Inflammatory macrophage treated with lipopolysaccharide for 1 hour (primary cell): Measurements from ENCODE around the gene SERPINC1.
"Not testable (repeated sequence)": the region's sequence is repeated elsewhere in the genome, so short reads cannot be mapped to it uniquely, and the experiment has no call there.

Source experiments
- DNase-seq, 2 donors: peaks; one replicate each; pipeline ENCODE4 v3.0.0-alpha.2; 2020 to 2022

Gene SERPINC1

GRCh38 chr1:173917149-173917548 is at the start of gene SERPINC1:
Gene SERPINC1 (minus strand): TSS chr1:173917327. CDS start chr1:173917259, 68 bp downstream.
- DNase-seq: no peak

- DNase-seq: not testable (repeated sequence)
Observed at GRCh38 chr1:173965896-173966295, 48.8 kb upstream of the SERPINC1 start.

GRCh38 chr1:173963477-173963876 is 46.4 kb upstream of the SERPINC1 start:
- no peak for DNase-seq

GRCh38 chr1:173960625-173961024 is 43.5 kb upstream of the SERPINC1 start:
- peak in 1 of 2 donors; percentile 12 for DNase-seq

GRCh38 chr1:173954179-173954578 is 37.1 kb upstream of the SERPINC1 start:
- no peak for DNase-seq

GRCh38 chr1:173948594-173948993 is 31.5 kb upstream of the SERPINC1 start:
- no peak for DNase-seq

- DNase-seq: no peak
Observed at GRCh38 chr1:173946380-173946921, 29.3 kb upstream of the SERPINC1 start.

- DNase-seq: no peak
Observed at GRCh38 chr1:173937062-173937461, 19.9 kb upstream of the SERPINC1 start.

GRCh38 chr1:173934440-173934839 is 17.3 kb upstream of the SERPINC1 start:
- DNase-seq: no peak

- not testable (repeated sequence) for DNase-seq
Observed at GRCh38 chr1:173930541-173930940, 13.4 kb upstream of the SERPINC1 start.

- no peak for DNase-seq
Observed at GRCh38 chr1:173925306-173926242, 8.4 kb upstream of the SERPINC1 start.

GRCh38 chr1:173920861-173921260 is 3.7 kb upstream of the SERPINC1 start:
- DNase-seq: no peak

- no peak for DNase-seq
Observed at GRCh38 chr1:173917635-173918493, 737 bp upstream of the SERPINC1 start.

GRCh38 chr1:173916667-173917066 is 460 bp downstream of the SERPINC1 start:
- DNase-seq: no peak

- no peak for DNase-seq
Observed at GRCh38 chr1:173915596-173915995, 1.5 kb downstream of the SERPINC1 start.

- DNase-seq: peak; percentile 5 to 33
Observed at GRCh38 chr1:173914366-173914871, 2.7 kb downstream of the SERPINC1 start.

GRCh38 chr1:173913111-173913510 is 4.0 kb downstream of the SERPINC1 start:
- no peak for DNase-seq

GRCh38 chr1:173903827-173904531 is 13.1 kb downstream of the SERPINC1 start:
- DNase-seq: no peak

GRCh38 chr1:173900992-173901391 is 16.1 kb downstream of the SERPINC1 start:
- DNase-seq: no peak

- no peak for DNase-seq
Observed at GRCh38 chr1:173900427-173900826, 16.7 kb downstream of the SERPINC1 start.

- no peak for DNase-seq
Observed at GRCh38 chr1:173894189-173894588, 22.9 kb downstream of the SERPINC1 start.

- peak in 1 of 2 donors; percentile 66 for DNase-seq
Observed at GRCh38 chr1:173893611-173894010, 23.5 kb downstream of the SERPINC1 start.
